ENCODE data around the gene SEC14L2.

- TF ChIP-seq ZNF292 (tag by site-specific recombination; IDR thresholded peaks at IDR 0.05; ENCODE audit: borderline replicate concordance, low read depth) (no peak), ZNF24 (tag by site-specific recombination; IDR thresholded peaks at IDR 0.05) (no peak), ZNF776 (tag by site-specific recombination; IDR thresholded peaks at IDR 0.05; ENCODE audit: borderline replicate concordance) (no peak), CTCF (tag by site-specific recombination; IDR thresholded peaks at IDR 0.05) (no peak), ZBTB20 (tag by site-specific recombination; IDR thresholded peaks at IDR 0.05) (no peak), ZNF585B (tag by site-specific recombination; IDR thresholded peaks at IDR 0.05) (no peak), ZNF704 (tag by site-specific recombination; IDR thresholded peaks at IDR 0.05) (no peak), TRIM28 (IDR thresholded peaks at IDR 0.05; ENCODE audit: borderline replicate concordance, low read length) (no peak)
These were observed 38.0 kb downstream of the SEC14L2 start for GRCh38 chr22:30434843-30435242.

Data from HEK293 (cell line).